K562 (cell line): ENCODE results near the gene DCN. TPM values are rescaled to one million over a fixed set of nuclear protein-coding genes. Genes with fewer than 3 reads are reported as not detected.

Experiments used
- E2F1 ChIP-seq: sonication (generic); formaldehyde crosslinking; IDR thresholded peaks from 2 replicates; pipeline ENCODE4 v1.8.1; 2023; ENCODE audit warnings: mild to moderate bottlenecking, missing genetic modification reagents, moderate library complexity
- MBD2 ChIP-seq: sonication (generic); IDR thresholded peaks from 2 replicates; pipeline ENCODE4 v1.6.1; 2016; ENCODE audit warnings: low read depth, borderline replicate concordance
- MGA ChIP-seq: fragments of 450-650 bp; IDR thresholded peaks from 2 replicates; pipeline ENCODE4 v1.6.1; 2016; ENCODE audit warnings: mild to moderate bottlenecking, moderate library complexity
- MYNN ChIP-seq, 2 experiments: sonication (generic); formaldehyde crosslinking in 1 of 2; IDR thresholded peaks; 2 replicates each; pipeline versions ENCODE4 v1.5.0 to v1.6.1; 2016 to 2020; ENCODE audit warnings: antibody characterized with exemption in 1 of 2, missing genetic modification reagents in 1 of 2
- RBBP5 ChIP-seq: fragments of 200-600 bp; sonication (generic); IDR thresholded peaks from 2 replicates; pipeline ENCODE4 v1.6.1; 2012; ENCODE audit warnings: borderline replicate concordance, mild to moderate bottlenecking, low read length, control low read depth, inconsistent platforms; ENCODE audit not compliant: insufficient read depth, poor library complexity, severe bottlenecking
- ZNF316 ChIP-seq: fragments of 450-650 bp; IDR thresholded peaks from 2 replicates; pipeline ENCODE4 v1.6.1; 2016
- ZNF609 ChIP-seq: sonication (generic); formaldehyde crosslinking; IDR thresholded peaks from 2 replicates; pipeline ENCODE4 v1.8.1; 2023; ENCODE audit warnings: missing genetic modification reagents, mild to moderate bottlenecking, borderline replicate concordance
- ZNF830 ChIP-seq: fragments of 250-450 bp; sonication (Bioruptor Pico); IDR thresholded peaks from 2 replicates; pipeline ENCODE4 v1.5.0; 2021; ENCODE audit warnings: mild to moderate bottlenecking
- polyA plus RNA-seq, 8 experiments: library from polyadenylated mRNA; depleted of rRNA in 4 of 8; stranded (reverse) in 5 of 8; unstranded in 3 of 8; fragments of >200 nt; fragmentation: Nextera tagmentation in 2 of 8; fragmentation: Illumina TruSeq in 1 of 8; extraction: Ambion mirVana in 2 of 8; extraction: Trizol in 1 of 8; gene quantifications; 2 replicates each; pipeline versions ENCODE4 v1.2.1 to v1.2.3, GENCODE V29; 2011 to 2014; ENCODE audit warnings: inconsistent platforms in 1 of 8, missing spikeins in 1 of 8
- total RNA-seq, 7 experiments: library from RNA; depleted of rRNA in 6 of 7; stranded (reverse); fragments of >200 nt in 6 of 7; fragmentation: Illumina TruSeq in 2 of 7; extraction: Trizol in 2 of 7; gene quantifications; 2 replicates each; pipeline versions ENCODE4 v1.2.1 to v1.2.3, GENCODE V29; 2011 to 2021; ENCODE audit warnings: low replicate concordance in 1 of 7

Gene DCN
- total and polyA plus RNA-seq, 9 of the 15 experiments (the other 6 are each of a cell fraction or from before 2014, with no cell fraction given): 0.08 to 2.4 (median 0.31) TPM; not detected in 1

GRCh38 chr12:91202390-91202789, 19.8 kb upstream of the DCN start (continued):
- TF ChIP-seq MYNN (IDR thresholded peaks at IDR 0.05) (no peak), MYNN (CRISPR knock-in tag; IDR thresholded peaks at IDR 0.05) (no peak), MGA (no peak), ZNF830 (CRISPR knock-in tag) (no peak), ZNF609 (CRISPR knock-in tag) (no peak), MBD2 (no peak), ZNF316 (no peak), E2F1 (no peak), RBBP5 (no peak)
